HG03045 (cell line): ENCODE measurements around the gene CALHM2.
A peak's percentile ranks its signal among the peaks of the same experiment; 100 is the strongest.

ENCODE experiments used
- ATAC-seq: cut with Tn5 transposase; IDR thresholded peaks from one replicate; pipeline ENCODE4 v1.9.1; 2021; ENCODE audit warnings: mild to moderate bottlenecking, moderate library complexity; ENCODE audit not compliant: unreplicated experiment

Gene CALHM2

GRCh38 chr10:103476046-103476768, 24.0 kb upstream of the CALHM2 start:
- ATAC-seq: no peak

- no peak for ATAC-seq
Observed at GRCh38 chr10:103475437-103475836, 23.3 kb upstream of the CALHM2 start.

- no peak for ATAC-seq
Observed at GRCh38 chr10:103474077-103474476, 21.9 kb upstream of the CALHM2 start.

- ATAC-seq: no peak
Observed at GRCh38 chr10:103473261-103473671, 21.1 kb upstream of the CALHM2 start.

- peak; percentile 31 for ATAC-seq
Observed at GRCh38 chr10:103472005-103472404, 19.8 kb upstream of the CALHM2 start.

GRCh38 chr10:103470761-103471653, 18.8 kb upstream of the CALHM2 start:
- peak; percentile 75 for ATAC-seq

- no peak for ATAC-seq
Observed at GRCh38 chr10:103469201-103469600, 17.0 kb upstream of the CALHM2 start.

- no peak for ATAC-seq
Observed at GRCh38 chr10:103467406-103467805, 15.2 kb upstream of the CALHM2 start.

GRCh38 chr10:103466734-103467133, 14.6 kb upstream of the CALHM2 start:
- ATAC-seq: no peak

GRCh38 chr10:103465411-103466179, 13.4 kb upstream of the CALHM2 start:
- ATAC-seq: no peak

GRCh38 chr10:103463499-103463898, 11.3 kb upstream of the CALHM2 start:
- ATAC-seq: no peak

GRCh38 chr10:103459615-103460014, 7.4 kb upstream of the CALHM2 start:
- no peak for ATAC-seq

GRCh38 chr10:103458720-103459119, 6.5 kb upstream of the CALHM2 start, which contains the start of gene CALHM1:
Gene CALHM1 (minus strand): TSS chr10:103458900. CDS start chr10:103458751, 149 bp downstream.
- ATAC-seq: peak; percentile 67

- ATAC-seq: no peak
Observed at GRCh38 chr10:103457896-103458583, 5.9 kb upstream of the CALHM2 start.

- no peak for ATAC-seq
Observed at GRCh38 chr10:103457176-103457712, 5.1 kb upstream of the CALHM2 start.

- ATAC-seq: no peak
Observed at GRCh38 chr10:103456074-103456660, 4.0 kb upstream of the CALHM2 start.

GRCh38 chr10:103455235-103455634, 3.1 kb upstream of the CALHM2 start:
- no peak for ATAC-seq

GRCh38 chr10:103454026-103454425, 1.9 kb upstream of the CALHM2 start:
- no peak for ATAC-seq

GRCh38 chr10:103452506-103453230, 498 bp upstream of the CALHM2 start:
- no peak for ATAC-seq
